Amniotic stem cell (primary cell): ENCODE results near the gene KRT84.

ENCODE experiments used
- DNase-seq: peaks from one replicate; lab custom pipeline; 2025; lab: John Stamatoyannopoulos, UW

KRT84 gene

DNA sequence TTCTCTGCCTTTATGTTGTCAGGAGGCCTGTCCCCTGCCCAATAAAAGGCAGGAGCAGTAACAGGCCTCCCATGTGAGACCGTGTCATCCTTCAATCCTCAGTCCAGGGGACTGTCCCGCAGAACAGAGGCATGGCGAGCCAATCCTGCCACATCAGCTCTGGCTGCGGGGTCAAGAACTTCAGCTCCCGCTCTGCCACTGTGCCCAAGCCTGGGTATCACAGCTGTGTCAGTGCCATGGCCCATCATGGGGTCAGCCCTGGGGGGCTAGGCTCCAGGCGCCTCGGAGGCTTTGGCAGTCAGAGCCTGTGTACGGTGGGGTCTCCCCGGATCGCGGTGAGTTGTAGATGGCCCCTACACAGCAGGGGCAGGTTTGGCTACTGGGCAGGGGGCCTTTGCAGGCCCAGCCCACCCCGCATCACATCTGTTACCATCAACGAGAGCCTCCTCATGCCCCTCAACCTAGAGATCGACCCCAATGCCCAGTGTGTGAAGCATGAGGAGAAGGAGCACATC lies 44.3 kb downstream of the KRT84 start:
- no peak for DNase-seq

DNA sequence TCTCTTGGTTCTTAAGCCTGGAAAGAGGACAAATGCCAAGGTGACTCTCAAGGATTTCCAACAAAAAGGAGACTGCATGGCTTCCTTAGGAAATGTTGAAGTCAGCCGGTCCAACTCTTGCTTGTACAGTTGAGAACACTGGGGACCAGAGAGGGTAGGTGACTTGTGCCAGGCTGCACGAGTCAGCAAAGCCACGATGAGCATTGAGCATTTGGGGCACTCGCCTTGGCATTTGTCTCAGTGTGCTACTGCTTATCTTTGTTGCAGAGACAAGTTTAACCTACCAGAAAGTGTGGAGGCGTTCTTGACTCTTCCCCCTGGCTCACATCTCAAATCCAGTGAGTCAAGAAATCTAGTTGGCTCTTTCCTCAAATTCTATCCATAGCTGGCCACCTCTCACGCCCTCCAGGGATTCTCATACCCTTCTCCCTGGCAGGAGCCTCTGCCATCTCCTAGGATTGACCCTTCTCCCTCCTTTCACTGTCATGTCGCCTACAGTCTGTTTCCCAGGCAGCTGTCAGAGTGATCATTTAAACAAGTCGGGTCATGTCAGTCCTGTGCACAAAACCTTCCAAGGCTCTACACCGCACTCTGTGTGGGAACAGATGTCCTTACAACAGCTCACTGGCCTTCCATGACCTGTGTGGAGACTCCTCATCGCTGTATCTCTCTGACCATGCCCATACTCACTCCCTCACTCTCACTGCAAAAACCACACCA lies 47.1 kb downstream of the KRT84 start:
- no peak for DNase-seq

DNA sequence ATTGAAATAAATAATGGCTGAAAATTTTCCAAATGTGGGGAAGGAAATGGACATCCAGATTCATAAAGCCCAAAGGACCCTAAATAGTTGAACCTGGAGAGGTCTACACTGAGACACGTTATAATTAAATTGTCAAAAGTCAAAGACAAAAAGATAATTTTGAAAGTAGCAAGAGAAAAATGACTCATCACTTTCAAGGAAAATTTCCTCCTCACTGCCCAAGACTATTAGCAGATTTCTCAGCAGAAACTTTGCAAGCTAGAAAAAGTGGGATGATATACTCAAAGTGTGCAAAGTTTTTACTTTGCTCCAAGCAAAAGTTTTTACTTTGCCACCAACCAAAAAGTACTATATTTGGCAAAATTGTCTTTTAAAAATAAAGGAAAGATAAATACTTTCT lies 48.4 kb downstream of the KRT84 start:
- no peak for DNase-seq

DNA sequence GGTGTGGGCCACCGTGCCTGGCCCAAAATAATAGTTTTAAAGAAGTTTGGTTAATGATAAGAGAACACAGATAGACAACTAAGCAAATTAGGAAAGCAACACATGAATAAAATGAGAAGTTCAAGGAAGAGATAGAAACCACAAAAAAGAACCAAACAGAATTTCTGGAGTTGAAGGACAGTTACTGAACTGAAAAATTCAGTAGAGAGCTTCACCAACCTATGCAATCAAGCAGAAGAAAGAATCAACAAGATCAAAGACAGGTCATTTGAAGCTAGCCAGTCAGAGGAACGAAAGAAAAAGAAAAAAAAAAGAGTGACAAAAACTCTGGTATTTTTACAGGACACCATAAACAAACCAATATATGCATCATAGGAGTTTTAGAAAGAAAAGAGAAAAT lies 48.8 kb downstream of the KRT84 start:
- no peak for DNase-seq

DNA sequence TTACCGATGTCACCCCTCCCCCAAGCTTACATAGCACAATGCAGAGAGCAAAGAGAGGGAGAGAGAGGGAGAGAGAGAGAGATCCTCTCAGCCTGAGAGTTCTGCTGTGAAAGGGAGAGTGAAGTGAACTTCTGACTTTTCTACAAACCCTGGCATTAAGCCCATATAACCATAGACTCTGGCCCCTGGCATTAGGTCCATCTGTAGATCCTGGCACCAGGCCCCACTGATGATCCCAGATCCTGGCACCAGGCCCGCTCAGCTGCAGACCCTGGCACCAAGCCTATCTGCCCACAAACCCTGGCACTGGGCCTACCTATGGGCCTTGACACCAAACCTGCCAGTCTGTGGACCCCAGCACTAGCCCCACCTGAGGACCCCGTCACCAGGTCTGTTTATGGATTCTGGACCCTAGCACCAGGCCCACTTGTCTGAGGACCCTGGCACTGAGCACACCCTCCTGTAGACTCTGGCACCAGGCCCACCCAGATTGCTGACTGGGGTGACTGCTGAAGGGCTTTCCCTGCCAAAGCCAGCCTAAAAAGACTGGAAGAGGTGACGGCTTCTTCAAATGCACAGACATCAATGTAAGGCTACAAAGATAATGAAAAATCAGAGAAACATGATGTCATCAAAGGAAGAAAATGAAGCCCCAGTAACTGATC lies 49.7 kb downstream of the KRT84 start:
- no peak for DNase-seq

DNA sequence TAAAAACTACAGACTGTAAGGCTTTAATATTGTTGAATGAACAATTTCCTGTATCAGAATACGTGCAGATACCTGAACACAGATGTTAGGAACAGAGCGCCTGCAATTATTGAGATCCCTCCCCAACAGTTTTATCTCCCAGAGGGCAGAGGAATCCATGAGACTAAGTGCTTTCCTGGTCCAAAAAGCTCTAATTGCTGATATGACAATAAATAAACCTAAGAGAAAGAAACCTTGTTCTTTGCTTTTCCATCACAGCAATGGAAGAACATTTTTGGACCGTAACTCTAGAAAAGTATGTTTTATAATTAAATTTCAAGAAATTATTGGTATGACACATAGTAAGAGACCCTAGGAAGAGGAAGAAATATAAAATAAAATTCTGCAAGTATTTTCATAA lies 51.3 kb downstream of the KRT84 start:
- DNase-seq: no peak

DNA sequence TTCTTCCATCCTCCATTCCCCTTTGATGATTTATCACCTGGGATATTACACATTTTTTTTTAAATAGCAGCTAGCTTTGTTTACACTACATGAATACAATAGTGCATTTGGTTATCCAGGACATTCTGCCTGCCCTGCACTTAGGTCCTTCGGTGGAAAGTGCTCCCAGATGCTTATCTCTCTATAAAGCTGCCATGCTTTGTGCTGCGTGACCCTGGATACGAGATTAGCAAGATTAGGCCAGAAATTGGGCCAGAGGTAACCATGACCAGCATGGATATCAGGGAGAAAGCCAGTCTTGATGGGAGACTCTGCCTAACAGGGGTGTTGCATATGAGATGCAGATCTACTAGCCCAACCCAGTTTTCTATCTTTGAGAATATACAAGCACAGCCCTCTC lies 52.1 kb downstream of the KRT84 start:
- DNase-seq: no peak

DNA sequence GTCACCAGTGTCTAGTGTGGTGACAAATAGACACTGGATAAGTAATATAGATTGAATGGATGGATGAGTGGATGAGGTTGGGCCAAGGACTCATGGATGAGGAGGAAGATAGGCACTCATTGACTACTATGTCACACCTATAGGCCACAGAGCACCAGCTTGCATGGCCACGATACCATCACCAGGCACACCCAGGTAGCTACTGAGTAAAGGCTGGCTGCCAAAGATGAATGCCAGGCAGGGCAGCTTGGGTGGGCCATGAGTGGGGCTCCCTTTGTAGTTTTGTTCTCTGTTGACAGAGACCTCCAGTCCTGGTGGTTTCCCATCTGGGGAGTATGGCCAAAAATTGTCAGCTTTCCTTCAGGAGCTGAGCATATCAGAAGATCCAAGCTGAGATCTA lies 53.1 kb downstream of the KRT84 start:
- no peak for DNase-seq

DNA sequence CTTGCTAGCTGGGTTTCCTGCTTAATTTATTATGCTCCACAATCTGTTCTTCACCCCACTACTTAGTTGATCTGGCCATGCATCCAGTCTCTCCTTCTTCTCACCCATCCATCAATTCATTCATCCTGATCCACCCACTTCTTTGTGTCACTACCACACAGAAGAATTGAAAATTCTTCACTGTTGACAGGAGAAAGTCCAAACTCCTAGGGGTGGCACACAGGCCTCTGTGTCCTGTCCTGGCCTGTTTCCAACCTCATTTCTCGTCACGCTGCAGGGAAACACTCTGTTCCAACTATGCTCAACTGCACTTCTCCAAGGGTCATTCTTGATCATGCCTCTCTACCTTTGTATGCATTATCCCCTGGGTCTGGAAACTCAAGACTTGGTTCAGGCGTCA lies 53.6 kb downstream of the KRT84 start:
- no peak for DNase-seq

DNA sequence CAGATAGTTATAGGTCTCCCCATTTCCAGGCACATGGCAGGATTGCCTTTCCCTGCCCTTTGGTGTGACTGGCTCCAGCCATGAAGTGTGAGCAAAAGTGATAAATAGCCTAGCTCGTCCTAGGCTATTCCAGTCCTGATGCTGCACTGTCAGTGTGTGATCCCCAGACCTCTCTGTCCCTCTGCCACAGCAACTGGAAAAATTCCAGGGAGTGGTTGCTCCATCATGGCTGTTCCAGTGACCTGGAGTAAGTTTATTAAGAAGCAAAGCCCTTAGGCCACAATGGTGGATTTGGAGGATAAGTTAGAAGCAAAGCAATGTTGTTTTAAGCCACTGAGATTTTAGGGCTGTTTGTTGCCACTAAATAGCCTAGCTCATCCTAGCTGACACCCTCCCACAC lies 54.4 kb downstream of the KRT84 start:
- no peak for DNase-seq

DNA sequence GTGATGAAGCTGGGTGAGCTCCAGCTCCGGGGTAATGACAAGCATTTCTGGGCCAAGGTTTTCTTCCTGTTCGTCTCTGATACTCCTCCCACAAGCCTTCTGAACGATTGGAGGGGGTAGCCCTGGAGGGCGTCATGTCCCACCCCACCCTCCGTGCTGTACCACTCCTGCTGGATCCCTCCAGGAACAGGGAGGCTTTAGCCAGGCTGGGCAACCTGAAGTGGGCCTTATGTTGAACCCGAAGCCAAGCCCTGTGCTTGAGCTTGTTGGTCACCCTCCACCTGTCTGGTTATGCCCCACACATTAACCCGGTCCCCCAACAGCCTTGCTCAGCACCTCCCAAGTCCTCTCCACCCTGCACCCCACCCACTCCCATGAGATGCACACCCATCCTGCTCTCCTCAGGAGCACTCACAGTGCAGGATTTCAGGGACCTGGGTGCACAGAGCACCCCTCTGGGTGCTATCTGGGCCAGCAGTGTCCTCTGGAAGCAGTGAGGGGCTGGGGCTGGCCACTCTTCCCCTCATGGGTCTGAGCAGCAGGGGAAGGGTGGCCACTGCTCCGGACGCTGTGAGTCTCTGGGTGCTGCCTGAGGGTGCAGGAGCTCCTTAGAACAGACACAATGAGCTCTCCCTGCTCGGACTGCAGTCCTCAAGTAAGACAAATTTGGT lies 57.5 kb downstream of the KRT84 start:
- DNase-seq: no peak
